ENCODE data around the gene GALNT18. TPM values are rescaled to one million over a fixed set of nuclear protein-coding genes. Genes with fewer than 3 reads are reported as not detected.

GALNT18 gene
- total RNA-seq, 1 experiment from 2014 or later = 25.3 TPM

DNA sequence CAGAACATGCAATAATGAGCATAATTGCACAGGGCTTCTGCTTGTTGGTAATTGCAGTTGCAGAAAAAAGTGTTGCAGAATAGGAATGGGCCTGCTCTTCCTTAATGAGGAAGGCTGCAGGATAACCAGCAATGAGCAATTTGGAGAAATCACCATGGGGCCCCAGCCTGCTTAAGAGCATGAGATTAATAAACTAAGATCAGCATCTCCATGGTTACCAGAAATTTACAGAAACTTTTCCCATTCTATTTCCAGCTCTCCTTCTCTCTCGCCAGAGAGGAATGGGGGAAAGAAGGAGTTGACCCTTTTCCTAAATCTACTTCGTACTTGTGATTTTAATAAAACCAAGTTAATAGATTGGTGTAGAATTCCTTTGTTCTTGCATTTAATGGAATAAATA, 187.8 kb downstream of the GALNT18 start:
- H3K9me3 ChIP-seq = no peaks in the 10 kb centered on the region
- no peak overlapping the region for H3K4me3 ChIP-seq
- DNase-seq = no peak
- H3K36me3 ChIP-seq = no peaks in the 10 kb centered on the region; the same call in 1 of the 2 replicates
- no peaks in the 10 kb centered on the region for H3K27me3 ChIP-seq

DNA sequence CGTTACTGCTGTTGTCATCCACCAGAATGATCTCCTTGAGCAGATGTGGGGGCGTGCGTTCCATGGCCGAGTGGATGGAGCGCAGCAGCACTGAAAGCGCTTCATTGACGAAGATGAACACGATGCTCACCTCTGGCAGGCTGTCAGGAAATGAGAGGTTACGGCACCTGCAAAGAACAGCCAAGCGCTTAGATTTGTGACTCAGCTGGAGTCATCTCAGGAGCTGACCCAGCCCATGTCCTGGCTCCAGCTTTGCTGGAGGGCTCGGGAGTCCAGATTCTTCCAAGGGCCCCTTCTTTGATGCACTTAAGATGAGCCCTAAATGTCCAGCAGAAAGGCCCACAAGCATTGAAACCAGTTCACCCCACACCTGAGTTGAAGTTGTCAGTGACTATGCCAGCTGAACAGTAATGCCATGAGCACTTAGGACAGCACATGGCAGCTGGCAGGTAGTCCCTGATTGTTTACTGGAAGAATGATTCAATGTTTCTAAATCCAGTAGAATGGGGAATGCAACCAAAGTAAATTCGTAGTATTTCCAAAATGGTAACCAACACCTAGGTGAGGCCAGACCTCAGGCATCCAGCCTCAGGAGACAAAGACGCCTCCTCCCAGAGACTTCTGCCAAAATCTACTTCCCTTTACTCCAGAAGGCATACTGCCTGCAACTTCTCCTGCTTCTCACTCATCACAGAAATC, 189.0 kb downstream of the GALNT18 start:
- H3K4me3 ChIP-seq = no peak overlapping the region

GRCh38 chr11:11430431-11430830, 191.4 kb downstream of the GALNT18 start:
- Histone ChIP-seq H3K4me3 (no peak overlapping the region), H3K36me3 (no peaks in the 10 kb centered on the region; the same call in 1 of the 2 replicates), H3K9me3 (no peaks in the 10 kb centered on the region), H3K27me3 (no peaks in the 10 kb centered on the region)
- DNase-seq = peak; percentile 25

More for the DNA sequence above, 189.0 kb downstream of the GALNT18 start:
- Histone ChIP-seq H3K27me3 (no peaks in the 10 kb centered on the region), H3K9me3 (no peaks in the 10 kb centered on the region), H3K36me3 (no peaks in the 10 kb centered on the region; the same call in 1 of the 2 replicates)
- no peak for DNase-seq

DNA sequence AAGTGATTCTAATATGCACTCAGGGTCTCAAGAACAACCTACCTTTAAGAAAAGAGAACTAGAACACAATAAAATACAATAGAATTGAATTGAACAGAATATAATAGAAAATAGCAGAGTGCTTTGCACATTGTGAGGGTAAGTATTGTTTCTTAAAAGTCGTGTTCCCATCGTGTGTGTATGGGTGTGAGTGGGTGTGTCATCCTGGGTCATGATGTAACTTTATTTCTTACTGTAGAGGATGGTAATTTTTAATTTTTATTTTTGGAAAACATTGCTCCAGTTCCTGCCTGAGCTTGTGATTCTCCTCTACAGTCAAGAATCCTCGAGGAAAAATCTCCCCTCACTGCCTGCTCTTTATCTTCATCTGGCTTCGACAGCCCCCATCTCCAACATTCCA, 193.1 kb downstream of the GALNT18 start:
- H3K36me3 ChIP-seq = no peaks in the 10 kb centered on the region; the same call in 1 of the 2 replicates
- H3K27me3 ChIP-seq = no peaks in the 10 kb centered on the region
- no peak for DNase-seq
- no peaks in the 10 kb centered on the region for H3K9me3 ChIP-seq
- H3K4me3 ChIP-seq = no peak overlapping the region

DNA sequence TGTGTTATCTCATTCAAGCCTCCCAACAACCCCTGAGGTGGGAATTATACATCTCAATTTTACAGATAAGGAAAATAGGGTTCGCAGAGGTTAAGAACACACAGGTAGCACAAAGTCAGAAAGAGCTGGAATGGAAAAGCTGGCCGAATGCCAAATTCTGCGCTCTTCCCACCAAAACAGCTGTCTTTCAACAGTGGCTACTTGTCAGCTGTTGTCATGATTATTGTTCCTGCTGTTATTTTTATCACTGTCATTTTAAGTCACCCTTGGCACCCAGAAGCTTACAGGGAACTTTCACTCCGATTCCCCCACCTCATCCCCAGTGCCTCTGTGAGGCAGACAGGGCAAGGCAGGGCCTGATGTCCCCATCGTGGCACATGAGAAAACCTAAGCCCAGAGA, 194.3 kb downstream of the GALNT18 start:
- Histone ChIP-seq H3K36me3 (no peaks in the 10 kb centered on the region; the same call in 1 of the 2 replicates), H3K27me3 (no peaks in the 10 kb centered on the region), H3K9me3 (no peaks in the 10 kb centered on the region), H3K4me3 (no peak overlapping the region)
- DNase-seq = no peak

DNA sequence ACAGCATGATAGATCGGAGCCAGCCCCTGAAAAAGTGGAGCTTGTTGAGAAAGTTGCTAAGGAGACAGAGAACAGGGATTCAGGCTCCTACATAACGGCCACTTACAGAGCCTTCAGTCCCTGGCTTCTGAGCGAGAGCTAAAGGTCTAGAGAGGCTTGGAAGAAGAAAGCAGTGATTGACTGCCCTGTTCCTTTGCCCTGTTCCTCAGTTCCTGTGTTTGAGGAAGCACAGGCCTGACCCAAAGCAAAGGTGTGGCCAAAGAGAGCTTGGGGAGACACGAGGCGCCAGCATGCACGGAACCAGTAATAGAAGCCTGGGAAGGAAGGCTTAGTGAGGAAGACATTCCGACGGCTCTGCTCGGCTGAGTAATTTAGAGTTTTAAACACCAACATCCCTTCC, 194.7 kb downstream of the GALNT18 start:
- no peak for DNase-seq
- Histone ChIP-seq H3K36me3 (no peaks in the 10 kb centered on the region; the same call in 1 of the 2 replicates), H3K9me3 (no peaks in the 10 kb centered on the region), H3K27me3 (no peaks in the 10 kb centered on the region), H3K4me3 (no peak overlapping the region)

GRCh38 chr11:11426226-11426952, 195.4 kb downstream of the GALNT18 start:
- H3K4me3 ChIP-seq = no peak overlapping the region
- no peaks in the 10 kb centered on the region for H3K9me3 ChIP-seq
- no peaks in the 10 kb centered on the region for H3K36me3 ChIP-seq
- DNase-seq = no peak
- H3K27me3 ChIP-seq = no peaks in the 10 kb centered on the region

GRCh38 chr11:11425806-11426205, 196.0 kb downstream of the GALNT18 start:
- no peak for DNase-seq
- no peak overlapping the region for H3K4me3 ChIP-seq
- no peaks in the 10 kb centered on the region for H3K36me3 ChIP-seq
- no peaks in the 10 kb centered on the region for H3K9me3 ChIP-seq
- H3K27me3 ChIP-seq = no peaks in the 10 kb centered on the region

DNA sequence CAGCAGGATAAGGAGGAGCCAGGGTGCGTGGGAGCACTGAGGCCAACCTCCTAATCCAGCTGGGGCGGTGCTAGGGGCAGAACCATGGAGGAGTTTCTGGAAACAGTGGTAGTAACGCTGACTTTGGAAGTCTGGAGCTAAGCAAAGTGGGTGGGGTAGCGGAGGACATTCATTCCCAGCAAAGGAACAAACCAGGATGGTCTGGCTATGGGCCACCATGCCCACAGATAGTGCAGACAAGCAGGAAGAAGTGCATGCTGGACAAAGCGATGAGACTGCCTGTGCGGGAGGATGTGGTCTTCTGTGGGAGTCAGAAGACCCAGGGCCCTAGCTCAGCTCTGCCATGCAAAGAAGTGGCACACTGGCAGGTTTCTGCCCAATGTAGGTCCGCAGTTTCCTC, 197.1 kb downstream of the GALNT18 start:
- Histone ChIP-seq H3K27me3 (no peaks in the 10 kb centered on the region), H3K9me3 (no peaks in the 10 kb centered on the region), H3K36me3 (no peaks in the 10 kb centered on the region), H3K4me3 (no peak overlapping the region)
- no peak for DNase-seq

DNA sequence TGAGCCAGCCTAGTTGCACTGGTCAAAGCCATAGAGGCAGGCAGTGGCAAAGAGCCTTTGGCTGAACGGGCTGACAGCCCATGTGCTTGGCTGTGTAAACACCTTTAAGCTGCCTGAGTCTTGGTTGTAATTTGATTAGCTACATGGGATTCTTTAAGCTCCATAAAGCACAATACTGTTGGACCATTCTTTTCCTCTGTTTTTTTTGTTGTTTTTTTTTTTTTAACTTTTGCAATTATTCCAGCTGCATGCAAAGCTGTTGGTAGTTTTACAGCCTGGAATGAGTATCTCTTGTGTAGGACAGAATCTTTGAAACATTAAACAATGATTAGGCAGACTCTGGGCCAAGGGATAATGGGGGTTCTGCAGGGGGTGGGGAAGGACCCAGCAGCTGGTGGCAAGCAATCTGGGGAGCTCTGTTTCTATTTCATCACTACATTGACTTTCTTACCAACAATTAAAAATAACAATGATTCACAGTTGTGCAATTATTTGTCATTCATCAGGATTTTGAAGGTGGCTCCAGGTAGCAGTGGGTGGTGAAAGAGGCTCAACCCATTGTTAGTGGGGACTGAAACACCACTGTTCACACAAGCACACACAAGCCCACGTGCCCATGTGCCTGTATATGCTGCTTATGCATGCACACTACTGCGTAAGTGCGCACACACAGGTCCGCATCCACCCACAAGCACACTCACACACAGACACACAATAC, 199.2 kb downstream of the GALNT18 start:
- no peaks in the 10 kb centered on the region for H3K36me3 ChIP-seq
- no peaks in the 10 kb centered on the region for H3K27me3 ChIP-seq
- H3K4me3 ChIP-seq = no peak overlapping the region
- H3K9me3 ChIP-seq = no peaks in the 10 kb centered on the region
- no peak for DNase-seq

GRCh38 chr11:11421509-11421908, 200.3 kb downstream of the GALNT18 start:
- DNase-seq = no peak
- Histone ChIP-seq H3K4me3 (no peak overlapping the region), H3K36me3 (no peaks in the 10 kb centered on the region), H3K9me3 (no peaks in the 10 kb centered on the region), H3K27me3 (no peaks in the 10 kb centered on the region)

GRCh38 chr11:11420899-11421285, 200.9 kb downstream of the GALNT18 start:
- DNase-seq = no peak
- Histone ChIP-seq H3K4me3 (no peak overlapping the region), H3K27me3 (no peaks in the 10 kb centered on the region), H3K9me3 (no peaks in the 10 kb centered on the region), H3K36me3 (no peaks in the 10 kb centered on the region)

DNA sequence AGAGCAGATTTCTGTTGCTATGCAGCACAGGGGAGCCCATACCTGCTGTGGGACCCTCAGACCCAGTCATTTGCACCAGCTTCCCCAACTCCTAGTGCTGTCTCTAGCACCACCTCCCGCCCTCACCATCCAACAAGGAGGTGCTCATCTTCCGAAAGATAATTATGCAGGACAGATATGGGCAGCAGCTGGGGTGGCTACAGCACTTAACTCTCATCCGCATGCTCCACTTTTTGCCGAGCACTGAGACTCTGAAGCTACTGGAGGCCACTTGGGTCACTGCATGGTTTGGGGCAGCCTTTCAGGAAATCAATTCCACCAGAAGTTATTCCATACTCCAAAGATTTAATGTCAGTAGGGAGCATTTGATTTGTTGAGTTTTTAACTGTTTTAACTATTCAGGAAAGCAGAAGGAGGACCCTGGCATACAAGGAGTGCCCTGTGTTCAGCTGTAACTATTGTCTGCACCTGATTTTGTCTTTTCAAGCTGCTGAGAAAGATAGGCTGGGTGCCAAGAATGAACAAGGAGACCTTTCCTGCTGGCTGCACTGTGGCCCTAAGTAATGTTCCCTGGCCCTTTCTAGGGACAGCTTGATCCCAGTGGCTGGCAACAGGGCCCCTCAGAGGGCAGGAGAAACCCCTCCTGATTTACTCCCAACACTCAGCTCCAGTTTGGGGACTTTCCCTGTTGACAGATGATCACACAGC, 201.5 kb downstream of the GALNT18 start:
- Histone ChIP-seq H3K9me3 (no peaks in the 10 kb centered on the region), H3K27me3 (no peaks in the 10 kb centered on the region), H3K4me3 (no peak overlapping the region), H3K36me3 (no peaks in the 10 kb centered on the region)
- DNase-seq = no peak

DNA sequence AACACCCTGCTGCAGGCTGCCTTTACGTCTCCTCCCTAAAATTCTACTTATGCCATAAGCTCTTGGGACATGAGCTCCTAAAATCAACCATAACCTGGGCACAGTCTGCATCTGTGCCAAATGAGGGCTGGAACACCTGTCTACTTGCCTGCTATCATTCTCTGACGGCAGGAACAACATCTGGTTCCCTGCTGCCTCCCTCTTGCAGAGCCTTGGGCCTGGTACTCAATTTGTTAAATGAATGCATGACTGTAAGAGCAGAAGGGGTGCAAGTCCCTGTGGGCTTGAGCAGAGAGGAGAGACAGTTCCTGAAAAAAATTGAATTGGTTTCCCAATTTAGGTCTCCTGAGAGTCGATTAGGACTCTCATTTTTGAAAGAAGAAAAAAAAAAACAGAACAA, 202.1 kb downstream of the GALNT18 start:
- no peak for DNase-seq
- Histone ChIP-seq H3K9me3 (no peaks in the 10 kb centered on the region), H3K4me3 (no peak overlapping the region), H3K36me3 (no peaks in the 10 kb centered on the region), H3K27me3 (no peaks in the 10 kb centered on the region)

- Histone ChIP-seq H3K27me3 (no peaks in the 10 kb centered on the region), H3K36me3 (no peaks in the 10 kb centered on the region), H3K4me3 (no peak overlapping the region), H3K9me3 (no peaks in the 10 kb centered on the region)
- peak; percentile 50 for DNase-seq
Observed at GRCh38 chr11:11416917-11417316, 204.9 kb downstream of the GALNT18 start.

DNA sequence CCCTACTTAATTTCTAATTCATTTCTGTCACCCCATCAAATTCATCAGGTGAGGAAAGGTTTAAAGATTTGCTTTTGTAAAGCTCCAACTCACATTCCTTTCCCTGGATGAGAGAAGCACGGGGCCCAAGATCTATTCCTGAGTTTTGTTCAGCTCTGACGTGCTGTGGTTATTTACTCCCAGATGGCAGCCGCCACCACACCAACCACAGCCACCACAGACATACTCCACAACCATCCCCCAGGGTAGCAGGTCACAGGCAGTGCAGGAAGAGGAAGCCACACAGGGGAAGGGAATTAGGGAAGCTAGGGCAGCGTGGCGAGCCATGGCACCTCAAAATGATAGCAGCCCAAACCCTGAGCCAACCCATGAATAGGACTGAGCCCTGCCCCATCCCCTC, 205.3 kb downstream of the GALNT18 start:
- no peak for DNase-seq
- Histone ChIP-seq H3K27me3 (no peaks in the 10 kb centered on the region), H3K36me3 (no peaks in the 10 kb centered on the region), H3K4me3 (no peak overlapping the region), H3K9me3 (no peaks in the 10 kb centered on the region)

- Histone ChIP-seq H3K4me3 (no peak overlapping the region), H3K9me3 (no peaks in the 10 kb centered on the region), H3K27me3 (no peaks in the 10 kb centered on the region), H3K36me3 (no peaks in the 10 kb centered on the region)
- no peak for DNase-seq
Observed at GRCh38 chr11:11415901-11416300, 205.9 kb downstream of the GALNT18 start.

All from MG63 (cell line).